Activated CD4-positive, alpha-beta memory T cell treated with anti-CD3 and anti-CD28 coated beads, Interleukin-2, amount 10 ng/mL, durations not matched to agents 7 days and 5 days (primary cell): Measurements from ENCODE around the gene SP8. TPM values are rescaled to one million over a fixed set of nuclear protein-coding genes. Genes with fewer than 3 reads are reported as not detected.

Experiments used
- CTCF ChIA-PET: fragments of 350-600 bp; sonication (Branson Sonifier 250); formaldehyde crosslinking; loops from one replicate; lab custom pipeline; 2021; ENCODE audit warnings: antibody characterized with exemption, inconsistent platforms; lab: Charles Lee
- POLR2A ChIA-PET: fragments of 350-600 bp; sonication (Branson Sonifier 250); formaldehyde crosslinking; loops from one replicate; lab custom pipeline; 2021; ENCODE audit warnings: antibody characterized with exemption; lab: Charles Lee
- DNase-seq: peaks from one replicate; pipeline ENCODE4 v3.0.0-alpha.2; 2020
- H3K27ac Mint-ChIP-seq: one replicate; pipeline ENCODE4 v1.8.0; 2021; ENCODE audit warnings: mild to moderate bottlenecking, mixed read lengths
- H3K27me3 Mint-ChIP-seq: one replicate; pipeline ENCODE4 v1.8.0; 2021; ENCODE audit warnings: mixed read lengths
- H3K36me3 Mint-ChIP-seq: one replicate; pipeline ENCODE4 v1.8.0; 2021; ENCODE audit warnings: low read depth, mixed read lengths
- H3K4me1 Mint-ChIP-seq: one replicate; pipeline ENCODE4 v1.8.0; 2021; ENCODE audit warnings: mixed read lengths
- H3K4me3 Mint-ChIP-seq: one replicate; pipeline ENCODE4 v1.8.0; 2021; ENCODE audit warnings: mild to moderate bottlenecking, mixed read lengths
- H3K9me3 Mint-ChIP-seq: one replicate; pipeline ENCODE4 v1.8.0; 2021; ENCODE audit warnings: mixed read lengths
- total RNA-seq, 2 experiments: library from RNA; stranded (reverse); gene quantifications; one replicate each; pipeline ENCODE4 v1.2.3, GENCODE V29; 2021

SP8 gene
- total RNA-seq, 2 experiments from 2014 or later = not detected

- H3K36me3 Mint-ChIP-seq = peaks cover 10% of the 10 kb centered on the region
- H3K27ac Mint-ChIP-seq = no peak overlapping the region
- peaks cover 85% of the 10 kb centered on the region for H3K27me3 Mint-ChIP-seq
- H3K9me3 Mint-ChIP-seq = peaks cover 3% of the 10 kb centered on the region
- no peak for DNase-seq
- ChIA-PET CTCF (interaction anchor here (1.3 to 1.4 kb wide), 2 partner anchors 10 to 13 kb away, joined by 3 read pairs; no protein-coding TSS in a partner anchor), POLR2A (interaction anchor here (1.2 kb wide), 1 partner anchor 1153 kb away, joined by 3 read pairs; no protein-coding TSS in a partner anchor)
- no peak overlapping the region for H3K4me3 Mint-ChIP-seq
- H3K4me1 Mint-ChIP-seq = peaks cover 8% of the 10 kb centered on the region
These were observed 5.1 kb upstream of the SP8 start for GRCh38 chr7:20791538-20792434.

GRCh38 chr7:20790375-20790774 is 3.7 kb upstream of the SP8 start:
- CTCF ChIA-PET = no interaction called here
- peaks cover 14% of the 10 kb centered on the region for H3K4me1 Mint-ChIP-seq
- H3K27me3 Mint-ChIP-seq = peaks cover 83% of the 10 kb centered on the region
- H3K36me3 Mint-ChIP-seq = peaks cover 12% of the 10 kb centered on the region
- POLR2A ChIA-PET = no interaction called here
- no peak overlapping the region for H3K27ac Mint-ChIP-seq
- peaks cover 3% of the 10 kb centered on the region for H3K9me3 Mint-ChIP-seq
- no peak for DNase-seq
- no peak overlapping the region for H3K4me3 Mint-ChIP-seq

- ChIA-PET CTCF (interaction anchor here (0.6 to 1.6 kb wide), 2 partner anchors 12 to 971 kb away, joined by 6 to 7 read pairs; no protein-coding TSS in a partner anchor), POLR2A (no interaction called here)
- Mint-ChIP-seq H3K4me3 (no peak overlapping the region), H3K27me3 (peaks cover 76% of the 10 kb centered on the region), H3K4me1 (peaks cover 18% of the 10 kb centered on the region), H3K27ac (no peak overlapping the region), H3K36me3 (peaks cover 17% of the 10 kb centered on the region), H3K9me3 (peaks cover 5% of the 10 kb centered on the region)
- DNase-seq = no peak
These were observed 1.8 kb upstream of the SP8 start for GRCh38 chr7:20788420-20788990.

- peaks cover 76% of the 10 kb centered on the region for H3K27me3 Mint-ChIP-seq
- ChIA-PET POLR2A (no interaction called here), CTCF (interaction anchor here (0.6 to 1.6 kb wide), 2 partner anchors 12 to 972 kb away, joined by 6 to 7 read pairs; no protein-coding TSS in a partner anchor)
- H3K27ac Mint-ChIP-seq = no peak overlapping the region
- peaks cover 18% of the 10 kb centered on the region for H3K4me1 Mint-ChIP-seq
- no peak for DNase-seq
- H3K36me3 Mint-ChIP-seq = peaks cover 17% of the 10 kb centered on the region
- peaks cover 5% of the 10 kb centered on the region for H3K9me3 Mint-ChIP-seq
- H3K4me3 Mint-ChIP-seq = no peak overlapping the region
These were observed 1.2 kb upstream of the SP8 start for GRCh38 chr7:20787660-20788419.

- Mint-ChIP-seq H3K4me3 (peak overlapping the region; percentile 57), H3K27ac (peak overlapping the region; percentile 48), H3K4me1 (peaks cover 18% of the 10 kb centered on the region), H3K36me3 (peaks cover 16% of the 10 kb centered on the region), H3K27me3 (peaks cover 77% of the 10 kb centered on the region), H3K9me3 (peaks cover 5% of the 10 kb centered on the region)
- no peak for DNase-seq
- CTCF ChIA-PET = interaction anchor here (1.2 kb wide), 1 partner anchor 11 kb away, joined by 4 read pairs; no protein-coding TSS in a partner anchor
- POLR2A ChIA-PET = interaction anchor here (2.1 kb wide), 1 partner anchor 11 kb away, joined by 4 read pairs; no protein-coding TSS in a partner anchor
These were observed 286 bp downstream of the SP8 start for GRCh38 chr7:20786421-20786778.

GRCh38 chr7:20786049-20786412 is 655 bp downstream of the SP8 start:
- ChIA-PET POLR2A (interaction anchor here (2.1 kb wide), 1 partner anchor 11 kb away, joined by 4 read pairs; no protein-coding TSS in a partner anchor), CTCF (interaction anchor here (1.2 kb wide), 1 partner anchor 11 kb away, joined by 4 read pairs; no protein-coding TSS in a partner anchor)
- H3K9me3 Mint-ChIP-seq = peaks cover 5% of the 10 kb centered on the region
- H3K27me3 Mint-ChIP-seq = peaks cover 75% of the 10 kb centered on the region
- no peak for DNase-seq
- peak overlapping the region; percentile 48 for H3K27ac Mint-ChIP-seq
- peaks cover 13% of the 10 kb centered on the region for H3K36me3 Mint-ChIP-seq
- peak overlapping the region; percentile 57 for H3K4me3 Mint-ChIP-seq
- H3K4me1 Mint-ChIP-seq = peaks cover 18% of the 10 kb centered on the region

- H3K27me3 Mint-ChIP-seq = peaks cover 75% of the 10 kb centered on the region
- POLR2A ChIA-PET = interaction anchor here (2.1 kb wide), 1 partner anchor 12 kb away, joined by 4 read pairs; no protein-coding TSS in a partner anchor
- H3K4me1 Mint-ChIP-seq = peaks cover 18% of the 10 kb centered on the region
- CTCF ChIA-PET = no interaction called here
- H3K4me3 Mint-ChIP-seq = peak overlapping the region; percentile 57
- no peak for DNase-seq
- peaks cover 13% of the 10 kb centered on the region for H3K36me3 Mint-ChIP-seq
- peaks cover 4% of the 10 kb centered on the region for H3K9me3 Mint-ChIP-seq
- peak overlapping the region; percentile 48 for H3K27ac Mint-ChIP-seq
These were observed 1.3 kb downstream of the SP8 start for GRCh38 chr7:20785157-20786048.

- Mint-ChIP-seq H3K9me3 (peaks cover 2% of the 10 kb centered on the region), H3K27me3 (peaks cover 75% of the 10 kb centered on the region), H3K4me1 (peaks cover 18% of the 10 kb centered on the region), H3K4me3 (no peak overlapping the region), H3K27ac (no peak overlapping the region), H3K36me3 (peaks cover 13% of the 10 kb centered on the region)
- ChIA-PET POLR2A (interaction anchor here (2.1 kb wide), 1 partner anchor 12 kb away, joined by 4 read pairs; no protein-coding TSS in a partner anchor), CTCF (no interaction called here)
- no peak for DNase-seq
These were observed 2.1 kb downstream of the SP8 start for GRCh38 chr7:20784388-20785156.

- DNase-seq = no peak
- Mint-ChIP-seq H3K36me3 (peaks cover 13% of the 10 kb centered on the region), H3K27ac (peak overlapping the region; percentile 72), H3K9me3 (peaks cover 2% of the 10 kb centered on the region), H3K27me3 (peaks cover 80% of the 10 kb centered on the region), H3K4me3 (peak overlapping the region; percentile 59), H3K4me1 (peaks cover 18% of the 10 kb centered on the region)
- CTCF ChIA-PET = no interaction called here
- POLR2A ChIA-PET = no interaction called here
These were observed 2.8 kb downstream of the SP8 start for GRCh38 chr7:20783700-20784387.

GRCh38 chr7:20783125-20783699 is 3.5 kb downstream of the SP8 start:
- H3K27ac Mint-ChIP-seq = no peak overlapping the region
- H3K4me3 Mint-ChIP-seq = no peak overlapping the region
- peaks cover 18% of the 10 kb centered on the region for H3K4me1 Mint-ChIP-seq
- DNase-seq = no peak
- H3K27me3 Mint-ChIP-seq = peaks cover 76% of the 10 kb centered on the region
- H3K9me3 Mint-ChIP-seq = peaks cover 2% of the 10 kb centered on the region
- ChIA-PET POLR2A (no interaction called here), CTCF (no interaction called here)
- peaks cover 13% of the 10 kb centered on the region for H3K36me3 Mint-ChIP-seq
